A673 (cell line): ENCODE data around the gene P2RY4. TPM values are rescaled to one million over a fixed set of nuclear protein-coding genes. Genes with fewer than 3 reads are reported as not detected.

ENCODE experiments used
- BruUV-seq: library from RNA; stranded (reverse); fragments of 400-500 nt; replicated peaks from 2 replicates; lab custom pipeline; 2021; lab: Mats Ljungman, UMichigan
- CTCF ChIA-PET: fragments of 300-600 bp; sonication (Branson Sonifier 250); formaldehyde crosslinking; loops from one replicate; lab custom pipeline; 2022; ENCODE audit warnings: antibody characterized with exemption; lab: Charles Lee
- POLR2A ChIA-PET: fragments of 300-600 bp; sonication (Branson Sonifier 250); formaldehyde crosslinking; loops from one replicate; lab custom pipeline; 2022; ENCODE audit warnings: antibody characterized with exemption; ENCODE audit not compliant: low non-redundant PET; lab: Charles Lee
- DNase-seq: peaks from one replicate; pipeline ENCODE4 v3.0.0-alpha.2; 2015; ENCODE audit warnings: low spot score
- H3K27ac ChIP-seq: fragments of 200-600 bp; sonication (generic); 2 replicates; pipeline ENCODE4 v1.5.1; 2016; ENCODE audit warnings: mixed run types, low read depth, mild to moderate bottlenecking, mixed read lengths, antibody characterized with exemption, low read length; ENCODE audit not compliant: poor library complexity, severe bottlenecking
- H3K27me3 ChIP-seq: fragments of 200-600 bp; sonication (generic); replicated peaks from 2 replicates; pipeline ENCODE4 v1.6.1; 2017; ENCODE audit warnings: mixed run types, low read depth, mild to moderate bottlenecking, mixed read lengths, antibody characterized with exemption, low read length; ENCODE audit not compliant: insufficient read depth, poor library complexity
- H3K36me3 ChIP-seq: fragments of 200-600 bp; sonication (generic); 2 replicates; pipeline ENCODE4 v1.6.1; 2016; ENCODE audit warnings: mixed run types, mild to moderate bottlenecking, mixed read lengths, antibody characterized with exemption, low read length; ENCODE audit not compliant: insufficient read depth, poor library complexity, severe bottlenecking
- H3K4me1 ChIP-seq: fragments of 200-600 bp; sonication (generic); 2 replicates; pipeline ENCODE4 v1.6.1; 2017; ENCODE audit warnings: mixed run types, mild to moderate bottlenecking, mixed read lengths, antibody characterized with exemption, low read length; ENCODE audit not compliant: insufficient read depth, poor library complexity, severe bottlenecking
- H3K4me3 ChIP-seq: fragments of 200-600 bp; sonication (generic); 2 replicates; pipeline ENCODE4 v1.5.1; 2016; ENCODE audit warnings: low read depth, mixed run types, mild to moderate bottlenecking, mixed read lengths, low read length; ENCODE audit not compliant: poor library complexity, severe bottlenecking
- H3K9me3 ChIP-seq: fragments of 200-600 bp; sonication (generic); 2 replicates; pipeline ENCODE4 v1.6.1; 2016; ENCODE audit warnings: mixed run types, low read depth, mild to moderate bottlenecking, mixed read lengths, antibody characterized with exemption, low read length; ENCODE audit not compliant: poor library complexity, severe bottlenecking
- EZH2 ChIP-seq: fragments of 200-600 bp; sonication (generic); IDR thresholded peaks from 2 replicates; pipeline ENCODE4 v1.6.1; 2017; ENCODE audit warnings: borderline replicate concordance, low read depth, mild to moderate bottlenecking, mixed read lengths, antibody characterized with exemption, low read length; ENCODE audit not compliant: poor library complexity, severe bottlenecking
- intact Hi-C: fragments of 100-400 bp; cut with micrococcal nuclease; formaldehyde crosslinking; loops from one replicate; pipeline ENCODE4 v1.10.0; 2022; ENCODE audit not compliant: unreplicated experiment
- total RNA-seq: library from RNA; stranded (reverse); gene quantifications from 2 replicates; pipeline ENCODE4 v1.2.3, GENCODE V29; 2021
- TF ChIP-seq, protein P1 (sequence below): fragments of 300-800, 200-600 bp; sonication (generic); conservative IDR thresholded peaks from 2 replicates; pipeline ENCODE4 v1.5.1; 2017; ENCODE audit warnings: low read depth, mild to moderate bottlenecking, antibody characterized with exemption, low read length, moderate library complexity, mixed read lengths

The P2RY4 gene
- total RNA-seq, 1 experiment from 2014 or later, result not detected

DNA sequence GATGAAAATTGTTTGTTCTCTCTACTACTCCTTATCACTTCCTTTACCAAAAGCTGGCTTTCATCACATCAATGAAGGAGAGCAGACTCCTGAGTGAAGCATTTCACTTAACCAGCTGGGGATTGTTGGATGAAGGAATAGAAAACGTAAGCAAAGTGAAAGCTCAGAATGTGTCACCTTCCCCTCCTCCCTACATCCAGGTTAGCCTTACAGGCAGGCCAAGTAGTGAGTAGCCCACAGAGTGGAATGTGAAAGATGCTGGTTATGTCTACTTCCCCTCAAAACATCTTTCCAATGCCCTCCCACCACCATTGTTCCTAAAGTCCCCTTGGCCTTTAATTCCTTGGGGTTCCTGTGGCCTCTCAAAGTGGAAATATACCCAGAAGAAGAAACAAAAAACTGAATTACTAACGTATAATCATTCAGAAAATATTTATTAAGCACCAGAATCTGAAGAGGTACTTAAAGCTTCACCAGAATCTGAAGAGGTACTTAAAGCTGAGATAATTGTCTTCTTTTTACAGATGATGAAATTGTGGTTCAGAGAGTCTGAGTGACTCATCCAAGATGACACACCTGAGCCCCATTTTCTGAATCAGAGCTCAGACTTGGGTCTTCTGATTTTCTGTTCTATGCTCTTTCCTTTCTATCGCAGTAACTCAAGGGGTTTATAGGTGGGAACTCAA is 6.5 kb downstream of the P2RY4 start:
- ChIA-PET POLR2A (interaction anchor here (0.6 kb wide), 1 partner anchor 594 kb away, joined by 3 read pairs; no protein-coding TSS in a partner anchor), CTCF (no interaction called here)
- no TSS peak for BruUV-seq

DNA sequence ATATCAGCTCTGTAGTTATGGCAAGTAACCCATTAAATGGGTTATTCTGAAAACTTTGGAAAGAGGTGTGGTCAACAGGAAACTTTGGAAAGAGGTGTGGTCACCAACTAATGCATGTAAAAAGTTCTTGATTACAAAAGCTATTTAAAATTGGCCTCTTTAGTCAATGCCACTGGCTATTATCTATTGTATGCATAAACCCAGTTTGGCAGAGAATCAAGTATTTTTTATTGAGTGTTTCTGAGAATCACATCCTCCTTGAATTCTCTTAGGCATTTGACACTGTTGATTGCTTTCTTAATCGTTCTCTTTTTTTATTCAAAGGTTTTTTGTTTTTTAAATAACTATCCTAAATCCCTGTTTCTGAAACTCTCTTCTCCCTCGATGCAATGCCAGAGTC is 7.5 kb downstream of the P2RY4 start:
- no TSS peak for BruUV-seq
- Histone ChIP-seq H3K27ac (no peak overlapping the region), H3K9me3 (no peaks in the 10 kb centered on the region), H3K36me3 (no peaks in the 10 kb centered on the region), H3K4me1 (no peaks in the 10 kb centered on the region), H3K4me3 (no peak overlapping the region), H3K27me3 (peaks cover 5% of the 10 kb centered on the region)
- TF ChIP-seq, protein P1, sequence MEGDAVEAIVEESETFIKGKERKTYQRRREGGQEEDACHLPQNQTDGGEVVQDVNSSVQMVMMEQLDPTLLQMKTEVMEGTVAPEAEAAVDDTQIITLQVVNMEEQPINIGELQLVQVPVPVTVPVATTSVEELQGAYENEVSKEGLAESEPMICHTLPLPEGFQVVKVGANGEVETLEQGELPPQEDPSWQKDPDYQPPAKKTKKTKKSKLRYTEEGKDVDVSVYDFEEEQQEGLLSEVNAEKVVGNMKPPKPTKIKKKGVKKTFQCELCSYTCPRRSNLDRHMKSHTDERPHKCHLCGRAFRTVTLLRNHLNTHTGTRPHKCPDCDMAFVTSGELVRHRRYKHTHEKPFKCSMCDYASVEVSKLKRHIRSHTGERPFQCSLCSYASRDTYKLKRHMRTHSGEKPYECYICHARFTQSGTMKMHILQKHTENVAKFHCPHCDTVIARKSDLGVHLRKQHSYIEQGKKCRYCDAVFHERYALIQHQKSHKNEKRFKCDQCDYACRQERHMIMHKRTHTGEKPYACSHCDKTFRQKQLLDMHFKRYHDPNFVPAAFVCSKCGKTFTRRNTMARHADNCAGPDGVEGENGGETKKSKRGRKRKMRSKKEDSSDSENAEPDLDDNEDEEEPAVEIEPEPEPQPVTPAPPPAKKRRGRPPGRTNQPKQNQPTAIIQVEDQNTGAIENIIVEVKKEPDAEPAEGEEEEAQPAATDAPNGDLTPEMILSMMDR, result no peak
- TF ChIP-seq EZH2, result no peak
- intact Hi-C loops, result no loop called here
- ChIA-PET CTCF (no interaction called here), POLR2A (no interaction called here)
- DNase-seq, result no peak

More for the DNA sequence above, 6.5 kb downstream of the P2RY4 start:
- no peak for DNase-seq
- Histone ChIP-seq H3K9me3 (no peaks in the 10 kb centered on the region), H3K36me3 (no peaks in the 10 kb centered on the region), H3K4me3 (no peak overlapping the region), H3K27ac (no peak overlapping the region), H3K27me3 (peaks cover 5% of the 10 kb centered on the region), H3K4me1 (no peaks in the 10 kb centered on the region)
- intact Hi-C loops, result no loop called here
- no peak for TF ChIP-seq EZH2
- TF ChIP-seq, protein P1, result no peak

DNA sequence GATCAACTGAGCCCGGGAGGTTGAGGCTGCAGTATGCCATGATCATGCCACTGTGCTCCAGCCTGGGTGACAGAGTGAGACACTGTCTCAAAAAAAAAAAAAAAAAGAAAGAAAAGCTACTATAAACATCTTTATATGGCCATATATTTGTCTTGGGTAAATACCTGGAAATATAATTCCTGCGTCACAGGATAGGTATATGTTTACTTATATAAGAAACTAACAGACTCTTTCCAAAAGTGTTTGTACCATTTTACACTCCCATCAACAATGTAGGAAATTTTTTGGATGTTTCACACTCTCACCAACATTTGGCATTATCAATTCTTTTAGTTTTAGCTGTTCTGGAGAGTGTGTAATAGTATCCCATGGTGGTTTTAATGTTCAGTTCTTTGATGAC is 12.8 kb downstream of the P2RY4 start:
- no TSS peak for BruUV-seq
- Histone ChIP-seq H3K4me3 (no peak overlapping the region), H3K9me3 (no peaks in the 10 kb centered on the region), H3K36me3 (no peaks in the 10 kb centered on the region), H3K4me1 (no peaks in the 10 kb centered on the region), H3K27me3 (peaks cover 9% of the 10 kb centered on the region), H3K27ac (no peak overlapping the region)
- intact Hi-C loops, result no loop called here
- DNase-seq, result no peak
- no peak for TF ChIP-seq EZH2
- TF ChIP-seq, protein P1, result no peak
- ChIA-PET CTCF (no interaction called here), POLR2A (no interaction called here)
